Stimulated activated CD8-positive, alpha-beta memory T cell treated with anti-CD3 and anti-CD28 coated beads, Interleukin-15, amount 100 ng/mL, for 1 hour (primary cell): Measurements from ENCODE around the gene PCDHA3.
"Not testable (repeated sequence)": the region's sequence is repeated elsewhere in the genome, so short reads cannot be mapped to it uniquely, and the experiment has no call there.

Source experiments
- DNase-seq: peaks from one replicate; pipeline ENCODE4 v3.0.0-alpha.2; 2020; ENCODE audit warnings: low read depth

PCDHA3 gene

DNA sequence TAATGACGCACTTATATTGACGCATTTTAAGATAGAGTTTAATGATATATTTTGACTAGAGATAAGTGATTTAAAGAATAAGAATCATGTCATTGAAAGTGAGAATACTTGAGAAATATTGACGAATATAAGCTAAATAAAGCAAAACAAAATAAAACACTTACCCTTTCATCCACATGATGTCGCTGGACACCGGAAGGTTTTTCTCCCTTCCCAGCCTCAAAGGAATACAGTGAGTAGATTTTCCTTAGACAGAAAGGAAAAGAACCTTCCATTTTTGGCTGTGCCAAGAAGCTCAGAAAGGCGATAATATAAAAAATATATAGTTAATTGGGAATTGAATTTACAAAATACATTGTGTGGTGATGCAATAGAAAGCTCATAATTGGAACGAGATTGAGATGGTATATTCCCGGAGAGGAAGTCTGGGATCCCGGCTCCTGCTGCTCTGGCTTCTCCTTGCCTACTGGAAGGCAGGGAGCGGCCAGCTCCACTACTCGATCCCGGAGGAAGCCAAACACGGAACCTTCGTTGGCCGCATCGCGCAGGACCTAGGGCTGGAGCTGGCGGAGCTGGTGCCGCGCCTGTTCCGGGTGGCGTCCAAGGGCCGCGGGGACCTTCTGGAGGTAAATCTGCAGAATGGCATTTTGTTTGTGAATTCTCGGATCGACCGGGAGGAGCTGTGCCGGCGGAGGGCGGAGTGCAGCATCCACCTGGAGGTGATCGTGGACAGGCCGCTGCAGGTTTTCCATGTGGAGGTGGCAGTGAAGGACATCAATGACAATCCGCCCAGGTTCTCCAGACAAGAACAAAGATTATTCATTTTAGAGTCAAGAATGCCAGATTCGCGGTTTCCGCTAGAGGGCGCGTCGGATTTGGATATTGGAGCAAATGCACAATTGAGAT is 20.8 kb downstream of the PCDHA3 start, which contains the start of gene PCDHA5:
Gene PCDHA5 (plus strand): TSS at position 239 of the 906 bp plus-strand sequence.
- DNase-seq: no peak

GRCh38 chr5:140822281-140822629 is 21.4 kb downstream of the PCDHA3 start:
- DNase-seq: no peak

GRCh38 chr5:140822969-140823368 is 22.1 kb downstream of the PCDHA3 start:
- DNase-seq: not testable (repeated sequence)

- DNase-seq: no peak
These were observed 22.6 kb downstream of the PCDHA3 start for GRCh38 chr5:140823475-140823874.

DNA sequence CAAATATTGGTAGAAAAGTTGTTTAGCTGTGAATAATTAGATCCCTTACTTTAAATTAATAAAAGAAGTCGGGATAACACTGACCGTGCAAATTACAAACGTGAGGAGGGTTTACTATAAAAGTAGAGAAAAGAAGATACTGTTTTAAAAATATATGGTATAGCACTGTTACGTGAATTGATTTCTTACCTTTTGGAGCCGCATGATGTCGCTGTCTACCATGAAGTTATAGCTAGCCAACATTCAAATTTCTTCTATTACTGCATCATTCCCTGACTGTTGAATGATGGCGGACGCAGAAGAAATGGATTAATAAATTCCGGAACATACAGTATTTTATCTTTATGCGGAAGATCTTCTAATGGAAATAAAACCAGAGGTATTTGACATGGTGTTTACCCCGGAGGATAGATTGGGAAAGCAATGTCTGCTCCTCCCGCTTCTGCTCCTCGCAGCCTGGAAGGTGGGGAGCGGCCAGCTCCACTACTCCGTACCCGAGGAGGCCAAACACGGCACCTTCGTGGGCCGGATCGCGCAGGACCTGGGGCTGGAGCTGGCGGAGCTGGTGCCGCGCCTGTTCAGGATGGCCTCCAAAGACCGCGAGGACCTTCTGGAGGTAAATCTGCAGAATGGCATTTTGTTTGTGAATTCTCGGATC is 27.0 kb downstream of the PCDHA3 start, which contains the start of gene PCDHA6:
Gene PCDHA6 (plus strand): TSS at position 257 of the 658 bp plus-strand sequence. CDS start 132 bp downstream, at position 389.
- no peak for DNase-seq

- no peak for DNase-seq
These were observed 27.5 kb downstream of the PCDHA3 start for GRCh38 chr5:140828362-140828737.

GRCh38 chr5:140829511-140830501 is 28.9 kb downstream of the PCDHA3 start:
- DNase-seq: not testable (repeated sequence)

- DNase-seq: no peak
These were observed 33.1 kb downstream of the PCDHA3 start, which contains the start of gene PCDHA7 for GRCh38 chr5:140833993-140834392. TSS of gene PCDHA7 (plus strand) at chr5:140834269. CDS start at chr5:140834384, 115 bp downstream.

- DNase-seq: not testable (repeated sequence)
These were observed 33.7 kb downstream of the PCDHA3 start for GRCh38 chr5:140834439-140835008.

GRCh38 chr5:140835622-140836510 is 35.0 kb downstream of the PCDHA3 start:
- DNase-seq: no peak

- DNase-seq: no peak
These were observed 40.4 kb downstream of the PCDHA3 start, which contains the start of gene PCDHA8 for GRCh38 chr5:140840978-140841962. TSS of gene PCDHA8 (plus strand) at chr5:140841187. CDS start at chr5:140841322, 135 bp downstream.

- DNase-seq: no peak
These were observed 42.2 kb downstream of the PCDHA3 start for GRCh38 chr5:140842798-140843733.

GRCh38 chr5:140848139-140849102 is 47.6 kb downstream of the PCDHA3 start, which contains the start of gene PCDHA9:
TSS of gene PCDHA9 (plus strand) at chr5:140848382. CDS start at chr5:140848496, 114 bp downstream.
- DNase-seq: not testable (repeated sequence)

- DNase-seq: not testable (repeated sequence)
These were observed 49.2 kb downstream of the PCDHA3 start for GRCh38 chr5:140849831-140850634.
